ENCODE results near the gene TMSB4X. TPM values are rescaled to one million over a fixed set of nuclear protein-coding genes. Genes with fewer than 3 reads are reported as not detected.

The TMSB4X gene
- total RNA-seq, 1 donor from 2014 or later, result 3,093 TPM

GRCh38 chrX:12987340-12987739 lies 12.4 kb downstream of the TMSB4X start:
- H3K4me1 Mint-ChIP-seq (ENCODE audit: low read depth), result peaks cover 43% of the 10 kb centered on the region
- peaks cover 20% of the 10 kb centered on the region for H3K9me3 Mint-ChIP-seq (ENCODE audit: low read depth)
- TF ChIP-seq CTCF (IDR thresholded peaks at IDR 0.05), result no peak
- H3K27me3 Mint-ChIP-seq (ENCODE audit: low read depth), result no peaks in the 10 kb centered on the region
- H3K4me3 Mint-ChIP-seq (ENCODE audit: unreplicated experiment), result no peak overlapping the region
- H3K27ac Mint-ChIP-seq (ENCODE audit: unreplicated experiment), result no peak overlapping the region
- H3K36me3 Mint-ChIP-seq (ENCODE audit: low read depth), result peaks cover 2% of the 10 kb centered on the region
- DNase-seq (ENCODE audit: low spot score), result no peak

- Mint-ChIP-seq H3K36me3 (ENCODE audit: low read depth) (peaks cover 2% of the 10 kb centered on the region), H3K9me3 (ENCODE audit: low read depth) (peaks cover 20% of the 10 kb centered on the region), H3K27ac (ENCODE audit: unreplicated experiment) (no peak overlapping the region), H3K4me1 (ENCODE audit: low read depth) (peaks cover 45% of the 10 kb centered on the region), H3K4me3 (ENCODE audit: unreplicated experiment) (no peak overlapping the region), H3K27me3 (ENCODE audit: low read depth) (no peaks in the 10 kb centered on the region)
- no peak for DNase-seq (ENCODE audit: low spot score)
- TF ChIP-seq CTCF (IDR thresholded peaks at IDR 0.05), result no peak
These were observed 13.1 kb downstream of the TMSB4X start for GRCh38 chrX:12987900-12988594.

- H3K36me3 Mint-ChIP-seq (ENCODE audit: low read depth), result peaks cover 2% of the 10 kb centered on the region
- peaks cover 15% of the 10 kb centered on the region for H3K9me3 Mint-ChIP-seq (ENCODE audit: low read depth)
- no peak for DNase-seq (ENCODE audit: low spot score)
- no peaks in the 10 kb centered on the region for H3K27me3 Mint-ChIP-seq (ENCODE audit: low read depth)
- no peak overlapping the region for H3K4me3 Mint-ChIP-seq (ENCODE audit: unreplicated experiment)
- TF ChIP-seq CTCF (IDR thresholded peaks at IDR 0.05), result no peak
- H3K27ac Mint-ChIP-seq (ENCODE audit: unreplicated experiment), result no peak overlapping the region
- H3K4me1 Mint-ChIP-seq (ENCODE audit: low read depth), result peaks cover 47% of the 10 kb centered on the region
These were observed 13.9 kb downstream of the TMSB4X start for GRCh38 chrX:12988797-12989196.

GRCh38 chrX:12989461-12989860 lies 14.6 kb downstream of the TMSB4X start:
- no peak for TF ChIP-seq CTCF (IDR thresholded peaks at IDR 0.05)
- H3K27ac Mint-ChIP-seq (ENCODE audit: unreplicated experiment), result no peak overlapping the region
- peaks cover 48% of the 10 kb centered on the region for H3K4me1 Mint-ChIP-seq (ENCODE audit: low read depth)
- H3K36me3 Mint-ChIP-seq (ENCODE audit: low read depth), result peaks cover 2% of the 10 kb centered on the region
- DNase-seq (ENCODE audit: low spot score), result no peak
- no peaks in the 10 kb centered on the region for H3K27me3 Mint-ChIP-seq (ENCODE audit: low read depth)
- H3K9me3 Mint-ChIP-seq (ENCODE audit: low read depth), result peaks cover 18% of the 10 kb centered on the region
- H3K4me3 Mint-ChIP-seq (ENCODE audit: unreplicated experiment), result no peak overlapping the region

GRCh38 chrX:12991575-12991974 lies 16.7 kb downstream of the TMSB4X start:
- Mint-ChIP-seq H3K4me3 (ENCODE audit: unreplicated experiment) (no peak overlapping the region), H3K4me1 (ENCODE audit: low read depth) (peaks cover 33% of the 10 kb centered on the region), H3K27ac (ENCODE audit: unreplicated experiment) (no peak overlapping the region), H3K27me3 (ENCODE audit: low read depth) (no peaks in the 10 kb centered on the region), H3K36me3 (ENCODE audit: low read depth) (no peaks in the 10 kb centered on the region), H3K9me3 (ENCODE audit: low read depth) (peaks cover 14% of the 10 kb centered on the region)
- no peak for DNase-seq (ENCODE audit: low spot score)
- no peak for TF ChIP-seq CTCF (IDR thresholded peaks at IDR 0.05)
